IPS-20b (cell line): ENCODE measurements around the gene CAMK2A.
"Not testable (repeated sequence)": the region's sequence is repeated elsewhere in the genome, so short reads cannot be mapped to it uniquely, and the experiment has no call there.

Source experiments
- H3K27ac ChIP-seq: one replicate; pipeline ENCODE4 v1.5.1; 2013; ENCODE audit warnings: low read length
- H3K27me3 ChIP-seq: 2 replicates; pipeline ENCODE4 v1.6.1; 2013; ENCODE audit warnings: mild to moderate bottlenecking, low read length, inconsistent platforms; ENCODE audit not compliant: insufficient read depth
- H3K36me3 ChIP-seq: 2 replicates; pipeline ENCODE4 v1.6.1; 2013; ENCODE audit warnings: low read depth, mild to moderate bottlenecking, inconsistent platforms, low read length, moderate library complexity; ENCODE audit not compliant: insufficient read depth
- H3K4me1 ChIP-seq: 2 replicates; pipeline ENCODE4 v1.6.1; 2013; ENCODE audit warnings: mild to moderate bottlenecking, control low read depth, inconsistent platforms, low read length, moderate library complexity; ENCODE audit not compliant: insufficient read depth
- H3K4me3 ChIP-seq: 2 replicates; pipeline ENCODE4 v1.5.1; 2013; ENCODE audit warnings: mild to moderate bottlenecking, low read length, inconsistent platforms
- H3K9ac ChIP-seq: 2 replicates; pipeline ENCODE4 v1.6.1; 2013; ENCODE audit warnings: low read depth, mild to moderate bottlenecking, inconsistent platforms, low read length, moderate library complexity
- H3K9me3 ChIP-seq: 2 replicates; pipeline ENCODE4 v1.6.1; 2013; ENCODE audit warnings: mild to moderate bottlenecking, low read depth, low read length, inconsistent platforms; ENCODE audit not compliant: insufficient read depth

The CAMK2A gene

GRCh38 chr5:150255659-150256409 lies 33.7 kb downstream of the CAMK2A start:
- 0 out of 2 replicates have a peak, but pooled peaks cover 4% of the 10 kb centered on the region for H3K4me1 ChIP-seq
- no peaks in the 10 kb centered on the region for H3K36me3 ChIP-seq
- no peaks in the 10 kb centered on the region for H3K9me3 ChIP-seq
- H3K27me3 ChIP-seq: no peaks in the 10 kb centered on the region
- H3K27ac ChIP-seq: no peak overlapping the region
- no peak overlapping the region for H3K9ac ChIP-seq
- no peak overlapping the region for H3K4me3 ChIP-seq

GRCh38 chr5:150254774-150255173 lies 34.8 kb downstream of the CAMK2A start:
- Histone ChIP-seq H3K4me1 (0 out of 2 replicates have a peak, but pooled peaks cover 4% of the 10 kb centered on the region), H3K9me3 (no peaks in the 10 kb centered on the region), H3K27ac (no peak overlapping the region), H3K27me3 (no peaks in the 10 kb centered on the region), H3K36me3 (no peaks in the 10 kb centered on the region), H3K9ac (no peak overlapping the region), H3K4me3 (no peak overlapping the region)

DNA sequence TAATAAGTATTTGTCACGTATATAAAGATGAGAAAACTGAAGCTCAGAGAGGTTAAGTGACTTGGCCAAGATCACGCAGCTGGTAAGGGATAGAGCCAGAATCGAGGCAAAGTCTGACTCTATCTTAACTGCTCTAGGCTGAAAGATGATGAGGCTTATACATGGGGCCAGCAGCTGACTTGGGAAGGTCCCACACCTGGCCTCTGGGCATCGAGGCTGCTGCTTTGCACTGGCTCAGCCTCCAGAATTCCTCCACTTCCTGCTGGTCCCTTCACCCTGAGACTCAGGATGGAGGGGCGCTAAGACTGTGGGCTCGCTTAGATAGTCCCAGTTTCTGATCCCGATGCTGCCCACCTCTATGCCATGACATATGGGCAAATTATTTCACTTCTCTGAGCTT lies 35.2 kb downstream of the CAMK2A start:
- H3K9me3 ChIP-seq: no peaks in the 10 kb centered on the region
- H3K4me1 ChIP-seq: 0 out of 2 replicates have a peak, but pooled peaks cover 4% of the 10 kb centered on the region
- H3K36me3 ChIP-seq: no peaks in the 10 kb centered on the region
- no peak overlapping the region for H3K27ac ChIP-seq
- H3K27me3 ChIP-seq: no peaks in the 10 kb centered on the region
- no peak overlapping the region for H3K9ac ChIP-seq
- H3K4me3 ChIP-seq: no peak overlapping the region

DNA sequence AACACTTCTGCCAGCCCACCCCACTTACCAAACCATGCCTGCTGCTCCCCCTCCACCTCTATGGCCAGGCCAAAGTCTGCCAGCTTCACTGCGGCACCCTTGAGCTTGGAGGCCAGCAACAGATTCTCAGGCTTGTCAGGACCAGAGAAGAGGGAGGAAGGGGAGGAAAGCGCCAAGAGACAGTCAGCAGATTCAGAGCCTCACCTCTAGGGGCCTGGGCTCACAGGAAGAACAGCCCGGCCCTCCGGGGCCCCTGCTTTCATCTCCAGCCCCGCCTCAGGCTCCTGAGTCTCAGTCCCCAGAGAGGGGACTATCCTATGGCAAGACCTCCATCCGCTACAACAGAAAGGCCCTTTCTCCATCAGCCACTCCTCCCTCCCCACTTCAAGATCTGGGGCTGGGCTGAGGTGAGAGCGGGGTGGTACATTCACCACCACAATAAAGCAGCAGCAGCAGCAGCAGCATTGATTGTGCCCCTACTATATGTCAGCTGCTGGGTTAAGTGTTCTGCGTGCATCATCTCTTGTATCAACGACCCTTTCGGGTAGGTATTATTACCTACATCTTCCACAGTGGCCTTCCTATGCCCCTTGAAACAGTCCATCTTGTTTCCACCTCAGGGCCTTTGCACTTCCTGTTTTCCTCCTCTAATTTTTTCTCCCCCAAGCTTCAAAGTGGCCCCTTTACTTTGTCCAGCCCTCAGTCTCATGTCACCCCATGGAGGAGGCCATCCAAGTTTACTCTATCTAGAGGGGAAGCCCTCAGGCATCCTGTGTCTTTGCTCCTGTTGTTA lies 36.0 kb downstream of the CAMK2A start:
- no peak overlapping the region for H3K4me3 ChIP-seq
- H3K27ac ChIP-seq: no peak overlapping the region
- no peak overlapping the region for H3K9ac ChIP-seq

DNA sequence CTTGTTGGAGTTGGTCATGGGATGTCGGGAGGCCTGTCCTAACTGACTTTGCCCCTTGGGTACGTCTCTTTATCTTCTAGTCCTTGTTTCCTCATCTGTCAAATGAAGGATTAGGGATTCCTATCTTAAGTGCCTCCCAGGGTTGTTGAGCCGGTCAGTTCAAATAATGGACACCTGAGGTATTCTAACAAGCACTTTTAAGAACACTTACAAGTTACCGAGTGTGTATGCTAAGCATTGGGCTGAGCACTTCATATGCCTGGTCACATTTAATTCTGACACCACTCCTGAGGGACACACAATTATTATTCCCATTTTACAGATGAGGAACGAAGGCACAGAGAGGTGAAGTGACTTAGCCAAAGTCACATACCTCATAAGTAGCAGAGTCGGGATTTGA lies 37.1 kb downstream of the CAMK2A start:
- Histone ChIP-seq H3K4me3 (no peak overlapping the region), H3K27me3 (no peaks in the 10 kb centered on the region), H3K4me1 (0 out of 2 replicates have a peak, but pooled peaks cover 4% of the 10 kb centered on the region), H3K36me3 (no peaks in the 10 kb centered on the region), H3K9me3 (no peaks in the 10 kb centered on the region), H3K9ac (no peak overlapping the region), H3K27ac (no peak overlapping the region)

More for the DNA sequence above, 36.0 kb downstream of the CAMK2A start:
- no peaks in the 10 kb centered on the region for H3K36me3 ChIP-seq
- H3K27me3 ChIP-seq: no peaks in the 10 kb centered on the region
- 0 out of 2 replicates have a peak, but pooled peaks cover 4% of the 10 kb centered on the region for H3K4me1 ChIP-seq
- H3K9me3 ChIP-seq: no peaks in the 10 kb centered on the region

DNA sequence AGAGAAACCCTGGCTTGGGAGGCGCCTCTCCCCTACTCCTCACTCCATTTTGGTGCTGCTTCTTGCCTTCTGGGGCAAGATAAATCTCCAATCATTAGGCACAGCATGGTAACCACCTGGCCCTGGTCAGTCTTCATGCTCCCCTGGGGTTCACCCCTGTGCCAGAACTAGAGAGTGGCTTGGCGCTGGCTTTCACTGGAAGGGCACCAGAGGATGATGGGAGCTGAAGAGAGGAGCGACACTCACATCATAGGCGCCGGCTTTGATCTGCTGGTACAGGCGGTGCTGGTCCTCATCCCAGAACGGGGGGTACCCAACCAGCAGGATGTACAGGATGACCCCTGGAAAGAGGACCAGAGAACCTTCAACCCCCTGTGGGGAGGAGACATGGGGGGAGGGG lies 38.1 kb downstream of the CAMK2A start:
- Histone ChIP-seq H3K4me3 (no peak overlapping the region), H3K4me1 (0 out of 2 replicates have a peak, but pooled peaks cover 4% of the 10 kb centered on the region), H3K27me3 (no peaks in the 10 kb centered on the region), H3K36me3 (no peaks in the 10 kb centered on the region), H3K9me3 (no peaks in the 10 kb centered on the region), H3K9ac (no peak overlapping the region), H3K27ac (no peak overlapping the region)

DNA sequence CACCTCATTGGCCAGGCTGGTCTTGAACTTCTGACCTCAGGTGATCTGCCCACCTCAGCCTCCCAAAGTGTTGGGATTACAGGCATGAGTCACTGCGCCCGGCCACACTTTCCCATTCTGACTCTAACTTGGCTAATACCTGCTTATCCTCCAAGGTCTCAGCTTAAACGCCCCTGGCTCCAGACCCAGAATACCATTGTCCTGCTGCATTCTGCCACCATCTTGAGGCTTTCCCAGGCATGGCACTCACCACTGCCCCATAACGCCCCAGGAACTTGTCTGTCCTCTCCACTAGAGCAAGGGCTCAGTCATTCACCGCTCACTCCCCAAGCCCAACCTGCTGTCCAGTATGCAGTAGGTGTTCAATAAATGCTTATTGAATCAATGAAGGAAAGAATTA lies 39.8 kb downstream of the CAMK2A start:
- Histone ChIP-seq H3K9ac (no peak overlapping the region), H3K27me3 (no peaks in the 10 kb centered on the region), H3K9me3 (no peaks in the 10 kb centered on the region), H3K27ac (no peak overlapping the region), H3K36me3 (no peaks in the 10 kb centered on the region), H3K4me1 (no peaks in the 10 kb centered on the region), H3K4me3 (no peak overlapping the region)

- Histone ChIP-seq H3K9me3 (no peaks in the 10 kb centered on the region), H3K4me1 (no peaks in the 10 kb centered on the region), H3K4me3 (no peak overlapping the region), H3K27ac (no peak overlapping the region), H3K27me3 (no peaks in the 10 kb centered on the region; the same call in 1 of the 2 replicates), H3K36me3 (no peaks in the 10 kb centered on the region), H3K9ac (no peak overlapping the region)
Observed at GRCh38 chr5:150248946-150249345, 40.6 kb downstream of the CAMK2A start.

GRCh38 chr5:150248493-150248892 lies 41.1 kb downstream of the CAMK2A start:
- H3K27me3 ChIP-seq, H3K27ac ChIP-seq, H3K36me3 ChIP-seq, H3K4me3 ChIP-seq, H3K9ac ChIP-seq, H3K4me1 ChIP-seq, H3K9me3 ChIP-seq: not testable (repeated sequence)

DNA sequence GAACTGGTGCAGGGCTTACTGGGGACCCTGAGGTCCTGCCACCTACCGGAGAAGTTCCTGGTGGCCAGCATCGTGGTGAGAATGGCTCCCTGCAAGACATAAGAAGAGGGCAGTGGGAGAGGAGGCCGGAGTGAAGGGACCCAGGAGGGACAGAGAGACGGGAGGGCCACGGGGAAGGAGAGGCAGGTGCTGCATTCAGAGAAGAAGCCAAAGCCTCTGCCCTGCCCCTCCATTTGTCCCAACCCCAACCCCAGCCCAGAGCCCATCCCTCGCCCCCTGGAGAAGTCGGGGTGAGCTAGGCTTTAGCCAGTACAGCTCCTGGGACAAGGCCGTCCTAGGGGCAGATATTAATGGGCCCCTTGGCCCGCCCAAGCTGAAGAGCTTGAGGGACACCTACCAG lies 41.8 kb downstream of the CAMK2A start:
- Histone ChIP-seq H3K9ac (no peak overlapping the region), H3K27ac (no peak overlapping the region), H3K27me3 (no peaks in the 10 kb centered on the region; the same call in 1 of the 2 replicates), H3K4me3 (no peak overlapping the region), H3K9me3 (no peaks in the 10 kb centered on the region), H3K36me3 (no peaks in the 10 kb centered on the region), H3K4me1 (no peaks in the 10 kb centered on the region)

GRCh38 chr5:150246835-150247234 lies 42.7 kb downstream of the CAMK2A start:
- Histone ChIP-seq H3K4me3 (no peak overlapping the region), H3K9me3 (no peaks in the 10 kb centered on the region), H3K9ac (no peak overlapping the region), H3K36me3 (no peaks in the 10 kb centered on the region), H3K4me1 (no peaks in the 10 kb centered on the region), H3K27ac (no peak overlapping the region), H3K27me3 (no peaks in the 10 kb centered on the region; the same call in 1 of the 2 replicates)

DNA sequence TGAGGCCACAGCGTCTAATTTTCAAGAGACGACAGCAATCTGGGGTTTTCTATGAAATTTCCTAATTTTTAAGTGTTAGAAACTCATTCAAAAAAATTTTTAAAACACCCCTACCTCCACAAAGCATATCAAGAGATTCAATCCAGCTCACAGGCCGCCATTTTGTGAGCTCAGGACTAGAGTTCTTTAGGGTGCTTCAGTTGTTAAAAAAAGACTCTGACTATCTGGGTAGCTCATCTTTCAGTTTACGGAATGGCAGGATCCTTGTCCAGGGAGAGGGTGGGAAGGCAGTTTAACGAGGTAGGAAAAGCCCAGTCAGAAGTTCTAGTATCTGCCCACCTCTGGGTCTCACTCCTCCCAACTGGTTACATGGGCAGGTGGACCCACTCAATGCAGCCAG lies 43.1 kb downstream of the CAMK2A start:
- Histone ChIP-seq H3K9me3 (no peaks in the 10 kb centered on the region), H3K9ac (no peak overlapping the region), H3K4me1 (no peaks in the 10 kb centered on the region), H3K36me3 (no peaks in the 10 kb centered on the region), H3K4me3 (no peak overlapping the region), H3K27ac (no peak overlapping the region), H3K27me3 (no peaks in the 10 kb centered on the region; the same call in 1 of the 2 replicates)
